ENCODE data around the gene CRYGN.

The CRYGN gene

GRCh38 chr7:151379534-151380198 lies 60.3 kb downstream of the CRYGN start:
- no peak for DNase-seq (ENCODE audit: low spot score)

- DNase-seq (ENCODE audit: low spot score), result no peak
Observed at GRCh38 chr7:151379193-151379520, 60.8 kb downstream of the CRYGN start.

All from CD4-positive, alpha-beta T cell treated with Interleukin-6 at 100 ng/mL for 8 hours (primary cell).